Natural killer cell (primary cell): Measurements from ENCODE around the gene DOC2A. TPM values are rescaled to one million over a fixed set of nuclear protein-coding genes. Genes with fewer than 3 reads are reported as not detected.

Experiments used
- ATAC-seq, 3 donors: fragments of 150-1000 bp in 2 of 3; fragments of 200-7000 bp in 1 of 3; cut with Tn5 transposase; 1 replicate in 1 of 3; 2 replicates in 2 of 3; pipeline ENCODE4 v1.10.0; 2021; ENCODE audit warnings: mild to moderate bottlenecking in 2 of 3, moderate library complexity in 2 of 3
- DNase-seq, 2 donors: peaks; one replicate each; pipeline versions ENCODE4 v3.0.0 to v3.0.0-alpha.2; 2013 to 2021; ENCODE audit warnings: mixed read lengths in 1 of 2
- H3K27ac ChIP-seq: one replicate; pipeline ENCODE4 v1.5.1; 2013; ENCODE audit warnings: mild to moderate bottlenecking, low read length
- H3K27me3 ChIP-seq: one replicate; pipeline ENCODE4 v1.6.1; 2013; ENCODE audit warnings: low read length; ENCODE audit not compliant: control insufficient read depth, insufficient read depth
- H3K36me3 ChIP-seq: one replicate; pipeline ENCODE4 v1.6.1; 2013; ENCODE audit warnings: low read length; ENCODE audit not compliant: control insufficient read depth, insufficient read depth
- H3K4me1 ChIP-seq: one replicate; pipeline ENCODE4 v1.6.1; 2013; ENCODE audit warnings: low read length; ENCODE audit not compliant: control insufficient read depth, insufficient read depth
- H3K4me3 ChIP-seq: one replicate; pipeline ENCODE4 v1.5.1; 2013; ENCODE audit warnings: low read length
- H3K9me3 ChIP-seq: one replicate; pipeline ENCODE4 v1.6.1; 2013; ENCODE audit warnings: low read length; ENCODE audit not compliant: control insufficient read depth, insufficient read depth
- H3K27ac Mint-ChIP-seq, 2 donors: one replicate each; pipeline ENCODE4 v1.8.0; 2022; ENCODE audit warnings: mild to moderate bottlenecking in 2 of 2, mixed read lengths in 2 of 2, moderate library complexity in 1 of 2
- H3K27me3 Mint-ChIP-seq, 2 donors: one replicate each; pipeline ENCODE4 v1.8.0; 2022; ENCODE audit warnings: low read depth in 2 of 2, mixed read lengths in 2 of 2
- H3K36me3 Mint-ChIP-seq: one replicate; pipeline ENCODE4 v1.8.0; 2022; ENCODE audit warnings: mixed read lengths
- H3K4me1 Mint-ChIP-seq, 2 donors: one replicate each; pipeline ENCODE4 v1.8.0; 2022; ENCODE audit warnings: mixed read lengths in 2 of 2
- H3K4me3 Mint-ChIP-seq: one replicate; pipeline ENCODE4 v1.8.0; 2022; ENCODE audit warnings: mild to moderate bottlenecking, moderate library complexity, mixed read lengths
- H3K9me3 Mint-ChIP-seq, 2 donors: one replicate each; pipeline ENCODE4 v1.8.0; 2022; ENCODE audit warnings: mixed read lengths in 2 of 2
- CTCF ChIP-seq: fragments of 200-600 bp; IDR thresholded peaks from one replicate; pipeline ENCODE4 v1.8.0; 2022; ENCODE audit warnings: antibody characterized with exemption
- WGBS: methylation state at CpG from one replicate; pipeline ENCODE4 v1.1.7; 2013; ENCODE audit warnings: missing lambda C conversion rate; ENCODE audit not compliant: insufficient coverage; 5-methylcytosine and 5-hydroxymethylcytosine counted together
- intact Hi-C: fragments of 100-400 bp; cut with micrococcal nuclease; formaldehyde crosslinking; loops from one replicate; pipeline ENCODE4 v1.14.2; 2022
- total RNA-seq, 4 donors: library from RNA; stranded (reverse); fragments of 120-200 nt in 1 of 4; gene quantifications; one replicate each; pipeline versions ENCODE4 v1.2.3 to v1.2.4, GENCODE V29; 2013 to 2022

Gene DOC2A
- total RNA-seq, 3 donors from 2014 or later (not counting 1 experiment from before 2014, with no cell fraction given): not detected

DNA sequence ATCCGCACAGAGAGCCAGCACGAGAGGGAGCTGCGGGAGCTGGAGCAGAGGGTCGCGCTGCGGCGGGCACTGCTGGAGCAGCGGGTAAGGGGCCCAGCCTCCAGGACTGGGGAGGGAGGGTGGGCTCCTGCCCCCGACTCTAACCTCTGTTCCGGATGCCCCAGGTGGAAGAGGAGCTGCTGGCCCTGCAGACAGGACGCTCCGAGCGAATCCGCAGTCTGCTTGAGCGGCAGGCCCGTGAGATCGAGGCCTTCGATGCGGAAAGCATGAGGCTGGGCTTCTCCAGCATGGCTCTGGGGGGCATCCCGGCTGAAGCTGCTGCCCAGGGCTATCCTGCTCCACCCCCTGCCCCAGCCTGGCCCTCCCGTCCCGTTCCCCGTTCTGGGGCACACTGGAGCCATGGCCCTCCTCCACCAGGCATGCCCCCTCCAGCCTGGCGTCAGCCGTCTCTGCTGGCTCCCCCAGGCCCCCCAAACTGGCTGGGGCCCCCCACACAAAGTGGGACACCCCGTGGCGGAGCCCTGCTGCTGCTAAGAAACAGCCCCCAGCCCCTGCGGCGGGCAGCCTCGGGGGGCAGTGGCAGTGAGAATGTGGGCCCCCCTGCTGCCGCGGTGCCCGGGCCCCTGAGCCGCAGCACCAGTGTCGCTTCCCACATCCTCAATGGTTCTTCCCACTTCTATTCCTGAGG lies 19.8 kb downstream of the DOC2A start:
- Histone ChIP-seq H3K9me3 (no peaks in the 10 kb centered on the region), H3K27ac (no peak overlapping the region), H3K27me3 (no peaks in the 10 kb centered on the region), H3K4me3 (no peak overlapping the region), H3K4me1 (peaks cover 11% of the 10 kb centered on the region), H3K36me3 (peaks cover 44% of the 10 kb centered on the region)
- Mint-ChIP-seq H3K9me3 (no peaks in the 10 kb centered on the region), H3K27me3 (no peaks in the 10 kb centered on the region), H3K4me3 (no peak overlapping the region), H3K4me1 (peaks cover 2 to 35% of the 10 kb centered on the region in 2 donors), H3K27ac (no peak overlapping the region), H3K36me3 (no peaks in the 10 kb centered on the region)
- intact Hi-C loops: no loop called here
- WGBS: 98% methylated on average over 34 of the region's 35 CpGs
- TF ChIP-seq CTCF: no peak
- ATAC-seq (no peak), DNase-seq (no peak)

GRCh38 chr16:29990034-29990433 lies 20.8 kb downstream of the DOC2A start:
- H3K9me3 ChIP-seq: no peaks in the 10 kb centered on the region
- Mint-ChIP-seq H3K27me3 (no peaks in the 10 kb centered on the region), H3K36me3 (no peaks in the 10 kb centered on the region), H3K9me3 (no peaks in the 10 kb centered on the region), H3K27ac (no peak overlapping the region), H3K4me3 (no peak overlapping the region), H3K4me1 (peaks cover 0 to 25% of the 10 kb centered on the region in 2 donors)
- H3K27me3 ChIP-seq: no peaks in the 10 kb centered on the region
- no CpG with 5 or more reads among the region's 2 CpGs for WGBS
- TF ChIP-seq CTCF: no peak
- H3K27ac ChIP-seq: no peak overlapping the region
- intact Hi-C loops: no loop called here
- peaks cover 9% of the 10 kb centered on the region for H3K4me1 ChIP-seq
- no peak overlapping the region for H3K4me3 ChIP-seq
- DNase-seq: no peak
- no peak for ATAC-seq
- H3K36me3 ChIP-seq: peaks cover 54% of the 10 kb centered on the region

DNA sequence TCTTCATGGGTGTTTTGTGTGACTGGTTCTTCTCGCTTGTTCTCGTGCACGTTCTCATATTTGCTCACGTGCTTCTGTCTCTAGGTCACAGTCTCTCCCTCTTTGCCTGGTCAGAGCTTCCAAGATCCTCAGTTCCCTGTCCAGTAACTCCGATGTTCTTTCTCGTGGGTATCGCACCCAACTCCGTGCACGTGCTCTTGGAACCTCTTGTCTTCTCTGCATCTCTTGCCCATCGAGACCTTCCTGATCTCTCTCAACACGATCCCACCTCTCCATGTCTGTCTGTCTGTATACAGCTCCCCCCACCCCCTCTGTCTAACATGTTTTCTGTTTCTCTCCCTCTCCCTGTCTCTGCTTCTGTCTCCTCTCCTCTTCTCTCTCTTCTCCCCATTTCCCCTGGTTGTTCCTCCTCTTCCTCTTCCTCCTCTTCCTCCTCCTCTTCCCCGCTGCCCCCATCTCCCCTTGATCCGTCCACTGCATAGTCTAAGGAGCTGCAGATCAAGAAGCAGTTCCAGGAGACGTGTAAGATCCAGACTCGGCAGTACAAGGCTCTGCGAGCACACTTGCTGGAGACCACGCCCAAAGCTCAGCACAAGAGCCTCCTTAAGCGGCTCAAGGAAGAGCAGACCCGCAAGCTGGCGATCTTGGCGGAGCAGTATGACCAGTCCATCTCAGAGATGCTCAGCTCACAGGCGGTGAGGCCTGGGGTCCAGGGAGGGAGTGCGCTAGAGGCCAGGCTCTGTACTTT lies 21.5 kb downstream of the DOC2A start:
- Mint-ChIP-seq H3K4me1 (peaks cover 0 to 17% of the 10 kb centered on the region in 2 donors), H3K27me3 (no peaks in the 10 kb centered on the region), H3K9me3 (no peaks in the 10 kb centered on the region), H3K36me3 (no peaks in the 10 kb centered on the region), H3K4me3 (no peak overlapping the region), H3K27ac (peak overlapping the region in 1 of 2 donors; percentile 1)
- Histone ChIP-seq H3K36me3 (peaks cover 61% of the 10 kb centered on the region), H3K27me3 (no peaks in the 10 kb centered on the region), H3K4me1 (peaks cover 1% of the 10 kb centered on the region), H3K9me3 (no peaks in the 10 kb centered on the region), H3K4me3 (no peak overlapping the region), H3K27ac (no peak overlapping the region)
- 95% methylated on average over 23 of the region's 23 CpGs for WGBS
- intact Hi-C loops: no loop called here
- TF ChIP-seq CTCF: no peak
- ATAC-seq (no peak), DNase-seq (no peak)
